Activated CD8-positive, alpha-beta T cell treated with anti-CD3 and anti-CD28 coated beads for 36 hours (primary cell): ENCODE measurements around the gene LBP. TPM values are rescaled to one million over a fixed set of nuclear protein-coding genes. Genes with fewer than 3 reads are reported as not detected.
"Not testable (repeated sequence)": the region's sequence is repeated elsewhere in the genome, so short reads cannot be mapped to it uniquely, and the experiment has no call there.

ENCODE experiments used
- ATAC-seq: fragments of 200-7000 bp; cut with Tn5 transposase; one replicate; pipeline ENCODE4 v1.10.0; 2021; ENCODE audit warnings: mild to moderate bottlenecking, moderate library complexity
- CTCF ChIA-PET: fragments of 350-600 bp; sonication (Branson Sonifier 250); formaldehyde crosslinking; loops from one replicate; lab custom pipeline; 2021; ENCODE audit warnings: antibody characterized with exemption; lab: Charles Lee
- POLR2A ChIA-PET: fragments of 350-600 bp; sonication (Branson Sonifier 250); formaldehyde crosslinking; loops from one replicate; lab custom pipeline; 2021; ENCODE audit warnings: antibody characterized with exemption; lab: Charles Lee
- DNase-seq: peaks from one replicate; pipeline ENCODE4 v3.0.0-alpha.2; 2020
- H3K27ac Mint-ChIP-seq: one replicate; pipeline ENCODE4 v1.8.0; 2021; ENCODE audit warnings: mild to moderate bottlenecking, mixed read lengths
- H3K27me3 Mint-ChIP-seq: one replicate; pipeline ENCODE4 v1.8.0; 2021; ENCODE audit warnings: mixed read lengths
- H3K36me3 Mint-ChIP-seq: one replicate; pipeline ENCODE4 v1.8.0; 2021; ENCODE audit warnings: low read depth, mixed read lengths
- H3K4me1 Mint-ChIP-seq: one replicate; pipeline ENCODE4 v1.8.0; 2021; ENCODE audit warnings: low read depth, mixed read lengths
- H3K4me3 Mint-ChIP-seq: one replicate; pipeline ENCODE4 v1.8.0; 2021; ENCODE audit warnings: mild to moderate bottlenecking, moderate library complexity, mixed read lengths
- H3K9me3 Mint-ChIP-seq: one replicate; pipeline ENCODE4 v1.8.0; 2021; ENCODE audit warnings: mixed read lengths
- intact Hi-C: fragments of 100-400 bp; cut with micrococcal nuclease; formaldehyde crosslinking; loops from one replicate; pipeline ENCODE4 v1.10.0; 2022
- total RNA-seq, 2 experiments: library from RNA; stranded (reverse); gene quantifications; one replicate each; pipeline ENCODE4 v1.2.3, GENCODE V29; 2021
- TF ChIP-seq, protein P1 (sequence below): fragments of 200-600 bp; IDR thresholded peaks from one replicate; pipeline ENCODE4 v1.8.0; 2022; ENCODE audit warnings: antibody characterized with exemption, mild to moderate bottlenecking

Gene LBP
- total RNA-seq, 2 experiments from 2014 or later: not detected

DNA sequence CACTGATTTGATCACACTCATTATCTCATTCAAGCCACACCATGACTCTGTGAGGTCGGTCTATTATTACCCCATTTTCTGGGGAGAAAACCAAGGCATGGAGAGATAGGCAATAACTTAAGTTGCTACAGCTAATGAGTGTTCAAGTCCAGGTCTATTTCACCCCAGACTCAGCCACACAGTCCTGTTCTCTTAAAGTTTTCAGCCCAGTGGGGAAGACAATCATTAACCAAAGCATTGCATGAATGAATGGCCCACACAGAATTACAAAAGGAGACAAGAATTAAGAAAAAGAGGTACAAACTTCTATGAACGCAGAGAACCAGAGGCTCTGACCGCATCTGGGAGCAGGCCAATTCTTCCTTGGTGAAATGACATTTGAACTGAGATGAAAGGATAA lies 35.2 kb upstream of the LBP start:
- no peaks in the 10 kb centered on the region for H3K9me3 Mint-ChIP-seq
- TF ChIP-seq, protein P1, sequence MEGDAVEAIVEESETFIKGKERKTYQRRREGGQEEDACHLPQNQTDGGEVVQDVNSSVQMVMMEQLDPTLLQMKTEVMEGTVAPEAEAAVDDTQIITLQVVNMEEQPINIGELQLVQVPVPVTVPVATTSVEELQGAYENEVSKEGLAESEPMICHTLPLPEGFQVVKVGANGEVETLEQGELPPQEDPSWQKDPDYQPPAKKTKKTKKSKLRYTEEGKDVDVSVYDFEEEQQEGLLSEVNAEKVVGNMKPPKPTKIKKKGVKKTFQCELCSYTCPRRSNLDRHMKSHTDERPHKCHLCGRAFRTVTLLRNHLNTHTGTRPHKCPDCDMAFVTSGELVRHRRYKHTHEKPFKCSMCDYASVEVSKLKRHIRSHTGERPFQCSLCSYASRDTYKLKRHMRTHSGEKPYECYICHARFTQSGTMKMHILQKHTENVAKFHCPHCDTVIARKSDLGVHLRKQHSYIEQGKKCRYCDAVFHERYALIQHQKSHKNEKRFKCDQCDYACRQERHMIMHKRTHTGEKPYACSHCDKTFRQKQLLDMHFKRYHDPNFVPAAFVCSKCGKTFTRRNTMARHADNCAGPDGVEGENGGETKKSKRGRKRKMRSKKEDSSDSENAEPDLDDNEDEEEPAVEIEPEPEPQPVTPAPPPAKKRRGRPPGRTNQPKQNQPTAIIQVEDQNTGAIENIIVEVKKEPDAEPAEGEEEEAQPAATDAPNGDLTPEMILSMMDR: no peak
- H3K36me3 Mint-ChIP-seq: no peaks in the 10 kb centered on the region
- no peaks in the 10 kb centered on the region for H3K4me1 Mint-ChIP-seq
- POLR2A ChIA-PET: no interaction called here
- DNase-seq (no peak), ATAC-seq (no peak)
- intact Hi-C loops: no loop called here
- H3K27ac Mint-ChIP-seq: no peak overlapping the region
- H3K27me3 Mint-ChIP-seq: peaks cover 19% of the 10 kb centered on the region
- no peak overlapping the region for H3K4me3 Mint-ChIP-seq
- CTCF ChIA-PET: no interaction called here

DNA sequence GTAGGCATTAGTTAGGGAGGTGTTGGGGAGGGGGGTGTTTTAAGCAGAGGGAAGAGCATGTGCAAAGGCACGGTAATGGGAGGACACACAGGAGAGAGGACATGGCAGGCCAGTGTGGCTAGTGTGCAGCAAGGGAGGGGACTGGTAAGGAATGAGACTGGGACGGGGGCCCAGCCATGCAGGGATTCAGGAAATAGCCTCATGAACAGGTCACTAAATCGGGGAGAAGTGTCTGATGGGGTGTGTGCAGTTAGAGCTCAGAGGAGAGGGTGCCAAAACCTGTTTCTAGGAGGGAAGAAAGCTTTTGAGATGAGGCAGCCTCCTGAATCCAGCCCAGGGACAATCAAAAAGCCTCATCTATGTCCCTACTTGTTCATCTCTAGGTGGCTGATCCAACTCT lies 34.8 kb upstream of the LBP start:
- POLR2A ChIA-PET: no interaction called here
- CTCF ChIA-PET: no interaction called here

DNA sequence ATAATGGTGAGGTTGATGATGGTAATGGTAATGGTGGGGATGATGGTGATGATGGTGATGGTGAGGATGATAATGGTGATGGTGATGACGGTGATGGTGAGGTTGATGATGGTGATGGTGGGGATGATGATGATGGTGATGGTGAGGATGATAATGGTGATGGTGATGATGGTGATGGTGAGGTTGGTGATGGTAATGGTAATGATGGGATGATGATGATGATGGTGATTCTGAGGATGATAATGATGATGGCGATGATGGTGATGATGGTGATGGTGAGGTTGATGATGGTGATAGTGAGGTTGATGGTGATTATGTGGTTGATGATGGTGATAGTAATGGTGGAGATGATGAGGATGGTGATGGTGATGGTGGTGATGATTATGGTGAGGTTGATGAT lies 32.6 kb upstream of the LBP start:
- H3K4me3 Mint-ChIP-seq: no peak overlapping the region
- ChIA-PET POLR2A (no interaction called here), CTCF (no interaction called here)
- H3K4me1 Mint-ChIP-seq: no peaks in the 10 kb centered on the region
- no peak overlapping the region for H3K27ac Mint-ChIP-seq
- no peaks in the 10 kb centered on the region for H3K9me3 Mint-ChIP-seq
- ATAC-seq: no peak
- peaks cover 23% of the 10 kb centered on the region for H3K27me3 Mint-ChIP-seq
- DNase-seq: no peak
- intact Hi-C loops: no loop called here
- TF ChIP-seq, protein P1: no peak
- H3K36me3 Mint-ChIP-seq: no peaks in the 10 kb centered on the region

More for the DNA sequence above, 34.8 kb upstream of the LBP start:
- Mint-ChIP-seq H3K9me3 (no peaks in the 10 kb centered on the region), H3K4me3 (no peak overlapping the region), H3K27me3 (peaks cover 18% of the 10 kb centered on the region), H3K36me3 (no peaks in the 10 kb centered on the region), H3K27ac (no peak overlapping the region), H3K4me1 (no peaks in the 10 kb centered on the region)
- no peak for ATAC-seq
- TF ChIP-seq, protein P1: no peak
- intact Hi-C loops: no loop called here
- DNase-seq: no peak

DNA sequence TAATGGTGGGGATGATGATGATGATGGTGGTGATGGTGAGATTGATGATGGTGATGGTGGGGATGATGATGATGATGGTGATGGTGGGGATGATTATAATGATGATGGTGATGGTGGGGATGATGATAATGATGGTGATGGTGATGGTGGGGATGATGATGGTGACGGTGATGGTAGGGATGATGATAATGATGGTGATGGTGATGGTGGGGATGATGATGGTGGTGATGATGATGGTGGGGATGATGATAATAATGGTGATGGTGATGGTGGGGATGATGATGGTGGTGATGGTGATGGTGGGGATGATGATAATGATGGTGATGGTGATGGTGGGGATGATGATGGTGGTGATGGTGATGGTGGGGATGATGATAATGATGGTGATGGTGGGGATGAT lies 31.9 kb upstream of the LBP start:
- H3K27ac Mint-ChIP-seq, H3K4me1 Mint-ChIP-seq, H3K9me3 Mint-ChIP-seq, ATAC-seq, H3K36me3 Mint-ChIP-seq, DNase-seq, H3K4me3 Mint-ChIP-seq, CTCF ChIA-PET, POLR2A ChIA-PET, intact Hi-C loops: not testable (repeated sequence)
- H3K27me3 Mint-ChIP-seq: peaks cover 21% of the 10 kb centered on the region

DNA sequence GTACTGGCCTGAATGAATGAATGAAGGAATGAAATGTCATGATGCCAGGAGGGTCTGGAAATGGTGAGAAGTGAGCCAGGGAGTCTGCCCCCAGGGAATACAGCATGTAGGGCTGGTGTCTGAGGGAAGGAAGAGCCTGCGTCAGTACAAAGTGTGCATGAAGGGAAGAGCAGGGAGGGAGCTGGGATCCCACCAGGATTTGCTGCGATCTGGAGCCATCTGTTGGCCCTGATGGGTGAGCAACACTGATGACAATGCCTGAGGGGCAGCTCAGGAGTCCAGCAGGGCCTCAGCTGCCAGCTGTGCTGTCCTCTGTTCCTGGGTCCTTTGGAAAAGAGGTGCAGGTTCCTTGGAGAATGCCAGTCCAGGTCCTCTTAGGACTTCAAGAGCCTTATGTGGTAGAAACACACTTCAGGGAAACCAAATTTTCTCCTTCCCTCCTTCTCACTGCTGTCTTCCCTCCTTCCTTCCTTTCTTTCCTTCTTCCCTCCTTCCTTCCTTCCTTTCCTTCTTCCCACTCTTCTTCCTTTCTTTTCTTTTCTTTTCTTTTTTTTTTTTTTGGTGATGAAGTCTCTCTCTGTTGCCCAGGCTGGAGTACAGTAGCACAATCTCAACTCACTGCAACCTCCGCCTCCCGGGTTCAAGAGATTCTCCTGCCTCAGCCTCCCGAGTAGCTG lies 30.9 kb upstream of the LBP start:
- H3K9me3 Mint-ChIP-seq: no peaks in the 10 kb centered on the region
- peaks cover 23% of the 10 kb centered on the region for H3K27me3 Mint-ChIP-seq
- no peak overlapping the region for H3K27ac Mint-ChIP-seq
- ChIA-PET POLR2A (no interaction called here), CTCF (no interaction called here)
- TF ChIP-seq, protein P1: no peak
- H3K4me3 Mint-ChIP-seq: no peak overlapping the region
- no peak for DNase-seq
- intact Hi-C loops: no loop called here
- H3K4me1 Mint-ChIP-seq: no peaks in the 10 kb centered on the region
- no peak for ATAC-seq
- no peaks in the 10 kb centered on the region for H3K36me3 Mint-ChIP-seq
